ENCODE measurements around the gene MARK2.

GRCh38 chr11:63920126-63920938 lies 81.4 kb downstream of the MARK2 start:
- TF ChIP-seq, protein P1, sequence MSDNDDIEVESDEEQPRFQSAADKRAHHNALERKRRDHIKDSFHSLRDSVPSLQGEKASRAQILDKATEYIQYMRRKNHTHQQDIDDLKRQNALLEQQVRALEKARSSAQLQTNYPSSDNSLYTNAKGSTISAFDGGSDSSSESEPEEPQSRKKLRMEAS (IDR thresholded peaks at IDR 0.05; ENCODE audit: low read depth) = no peak
- TF ChIP-seq POLR2AphosphoS5 (IDR thresholded peaks at IDR 0.05; ENCODE audit: low read depth, low read length) = no peak
- no peak for TF ChIP-seq SMC3 (IDR thresholded peaks at IDR 0.05; ENCODE audit: low read depth, low read length)
- TF ChIP-seq, protein P2, sequence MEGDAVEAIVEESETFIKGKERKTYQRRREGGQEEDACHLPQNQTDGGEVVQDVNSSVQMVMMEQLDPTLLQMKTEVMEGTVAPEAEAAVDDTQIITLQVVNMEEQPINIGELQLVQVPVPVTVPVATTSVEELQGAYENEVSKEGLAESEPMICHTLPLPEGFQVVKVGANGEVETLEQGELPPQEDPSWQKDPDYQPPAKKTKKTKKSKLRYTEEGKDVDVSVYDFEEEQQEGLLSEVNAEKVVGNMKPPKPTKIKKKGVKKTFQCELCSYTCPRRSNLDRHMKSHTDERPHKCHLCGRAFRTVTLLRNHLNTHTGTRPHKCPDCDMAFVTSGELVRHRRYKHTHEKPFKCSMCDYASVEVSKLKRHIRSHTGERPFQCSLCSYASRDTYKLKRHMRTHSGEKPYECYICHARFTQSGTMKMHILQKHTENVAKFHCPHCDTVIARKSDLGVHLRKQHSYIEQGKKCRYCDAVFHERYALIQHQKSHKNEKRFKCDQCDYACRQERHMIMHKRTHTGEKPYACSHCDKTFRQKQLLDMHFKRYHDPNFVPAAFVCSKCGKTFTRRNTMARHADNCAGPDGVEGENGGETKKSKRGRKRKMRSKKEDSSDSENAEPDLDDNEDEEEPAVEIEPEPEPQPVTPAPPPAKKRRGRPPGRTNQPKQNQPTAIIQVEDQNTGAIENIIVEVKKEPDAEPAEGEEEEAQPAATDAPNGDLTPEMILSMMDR (IDR thresholded peaks at IDR 0.05) = no peak
- TF ChIP-seq EP300 (IDR thresholded peaks at IDR 0.05; ENCODE audit: borderline replicate concordance in 1 of 2, low read depth in 1 of 2, low read length in 1 of 2) = no peak
- TF ChIP-seq GABPA (IDR thresholded peaks at IDR 0.05; ENCODE audit: low read depth) = no peak
- TF ChIP-seq MXI1 (IDR thresholded peaks at IDR 0.05; ENCODE audit: low read depth, low read length) = no peak
- no peak for TF ChIP-seq YY1 (IDR thresholded peaks at IDR 0.05; ENCODE audit: low read depth)
- no peak for TF ChIP-seq RFX5 (IDR thresholded peaks at IDR 0.05; ENCODE audit: low read length)
- TF ChIP-seq EZH2phosphoT487 (IDR thresholded peaks at IDR 0.05; ENCODE audit: borderline replicate concordance, low read depth) = no peak
- TF ChIP-seq TCF12 (IDR thresholded peaks at IDR 0.05) = no peak
- no peak for TF ChIP-seq CHD2 (IDR thresholded peaks at IDR 0.05; ENCODE audit: low read length, partially characterized antibody)
- no peak for TF ChIP-seq TEAD4 (IDR thresholded peaks at IDR 0.05; ENCODE audit: borderline replicate concordance, insufficient read depth)
- no peak for TF ChIP-seq MEF2A (IDR thresholded peaks at IDR 0.05; ENCODE audit: borderline replicate concordance, low read depth)

All from SK-N-SH (cell line).